Measurements from ENCODE around the gene PSRC1. TPM values are rescaled to one million over a fixed set of nuclear protein-coding genes. Genes with fewer than 3 reads are reported as not detected.

Gene PSRC1
- total RNA-seq, 1 donor from 2014 or later = 4.0 TPM

- DNase-seq (ENCODE audit: low read depth) = no peak
Observed at GRCh38 chr1:109259674-109260557, 23.0 kb downstream of the PSRC1 start.

GRCh38 chr1:109258481-109259466 lies 24.2 kb downstream of the PSRC1 start:
- DNase-seq (ENCODE audit: low read depth) = no peak

GRCh38 chr1:109257682-109258421 lies 25.1 kb downstream of the PSRC1 start:
- no peak for DNase-seq (ENCODE audit: low read depth)

GRCh38 chr1:109256971-109257681 lies 25.8 kb downstream of the PSRC1 start:
- DNase-seq (ENCODE audit: low read depth) = no peak

GRCh38 chr1:109256085-109256484 lies 26.9 kb downstream of the PSRC1 start:
- no peak for DNase-seq (ENCODE audit: low read depth)

GRCh38 chr1:109255678-109256077 lies 27.3 kb downstream of the PSRC1 start:
- no peak for DNase-seq (ENCODE audit: low read depth)

GRCh38 chr1:109255097-109255651 lies 27.8 kb downstream of the PSRC1 start:
- no peak for DNase-seq (ENCODE audit: low read depth)

GRCh38 chr1:109254621-109255096 lies 28.3 kb downstream of the PSRC1 start:
- no peak for DNase-seq (ENCODE audit: low read depth)

DNA sequence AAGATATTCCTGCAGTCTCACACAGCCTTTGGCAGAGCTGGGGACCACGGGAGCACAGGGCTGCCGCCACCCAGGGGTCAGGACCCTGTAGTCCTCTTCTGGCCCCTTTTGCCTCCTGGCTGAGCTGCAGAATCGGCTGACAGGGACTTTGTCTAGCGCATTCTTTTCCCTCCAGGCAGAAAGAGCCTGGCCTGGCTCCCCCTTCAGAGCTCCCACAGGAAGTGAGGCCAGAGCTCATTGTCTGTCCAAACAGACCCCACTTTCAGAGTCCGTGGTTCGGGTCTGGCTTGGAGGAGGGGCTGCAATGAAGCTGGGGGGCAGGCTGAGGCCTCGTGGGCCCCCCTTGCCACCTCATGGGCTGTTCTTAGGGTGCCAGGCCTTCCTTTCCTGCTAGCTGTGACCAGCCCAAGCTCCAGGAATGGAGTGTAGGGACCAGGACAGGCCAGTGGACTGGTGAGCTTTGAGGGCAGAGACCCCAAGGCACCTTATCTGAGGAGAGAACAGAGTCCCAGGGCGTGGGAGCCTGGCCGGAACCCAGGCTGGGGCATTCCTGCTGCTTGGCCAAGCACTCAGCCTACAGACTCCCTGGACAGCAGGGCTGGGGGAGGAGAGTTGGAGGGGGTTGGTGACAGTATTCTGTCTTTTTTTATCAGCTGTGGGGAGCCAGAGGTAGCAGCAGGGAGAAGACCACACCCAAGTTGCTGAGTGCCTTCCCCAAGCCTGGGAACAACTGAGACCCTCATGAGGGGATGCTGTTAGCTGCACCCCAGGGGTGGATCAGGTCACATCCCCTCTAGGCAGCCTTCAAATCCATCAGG lies 28.9 kb downstream of the PSRC1 start:
- no peak for DNase-seq (ENCODE audit: low read depth)

DNA sequence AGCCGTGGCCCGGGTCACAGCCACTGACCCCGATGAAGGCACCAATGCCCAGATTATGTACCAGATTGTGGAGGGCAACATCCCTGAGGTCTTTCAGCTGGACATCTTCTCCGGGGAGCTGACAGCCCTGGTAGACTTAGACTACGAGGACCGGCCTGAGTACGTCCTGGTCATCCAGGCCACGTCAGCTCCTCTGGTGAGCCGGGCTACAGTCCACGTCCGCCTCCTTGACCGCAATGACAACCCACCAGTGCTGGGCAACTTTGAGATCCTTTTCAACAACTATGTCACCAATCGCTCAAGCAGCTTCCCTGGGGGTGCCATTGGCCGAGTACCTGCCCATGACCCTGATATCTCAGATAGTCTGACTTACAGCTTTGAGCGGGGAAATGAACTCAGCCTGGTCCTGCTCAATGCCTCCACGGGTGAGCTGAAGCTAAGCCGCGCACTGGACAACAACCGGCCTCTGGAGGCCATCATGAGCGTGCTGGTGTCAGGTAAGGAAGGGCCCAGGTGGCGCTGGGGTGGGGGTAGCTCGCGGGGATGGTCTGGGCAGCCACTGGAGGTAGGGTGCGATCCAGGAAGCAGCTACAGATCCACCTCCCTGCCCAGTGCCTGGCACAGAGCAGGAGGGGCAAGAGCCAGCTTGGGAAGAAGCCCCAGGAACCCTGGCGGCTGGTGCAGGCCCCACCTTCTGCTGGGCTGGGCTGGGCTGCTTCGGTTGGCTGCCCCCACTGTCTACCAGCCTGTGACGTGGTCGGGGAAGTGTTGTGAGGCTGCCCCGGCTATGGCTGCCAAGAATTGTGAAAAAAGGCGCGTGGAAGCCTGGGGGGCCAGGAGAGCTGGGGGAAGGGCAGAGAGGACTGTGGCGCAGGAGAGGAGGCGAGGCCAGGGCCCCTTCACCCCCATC lies 29.8 kb downstream of the PSRC1 start:
- no peak for DNase-seq (ENCODE audit: low read depth)

DNA sequence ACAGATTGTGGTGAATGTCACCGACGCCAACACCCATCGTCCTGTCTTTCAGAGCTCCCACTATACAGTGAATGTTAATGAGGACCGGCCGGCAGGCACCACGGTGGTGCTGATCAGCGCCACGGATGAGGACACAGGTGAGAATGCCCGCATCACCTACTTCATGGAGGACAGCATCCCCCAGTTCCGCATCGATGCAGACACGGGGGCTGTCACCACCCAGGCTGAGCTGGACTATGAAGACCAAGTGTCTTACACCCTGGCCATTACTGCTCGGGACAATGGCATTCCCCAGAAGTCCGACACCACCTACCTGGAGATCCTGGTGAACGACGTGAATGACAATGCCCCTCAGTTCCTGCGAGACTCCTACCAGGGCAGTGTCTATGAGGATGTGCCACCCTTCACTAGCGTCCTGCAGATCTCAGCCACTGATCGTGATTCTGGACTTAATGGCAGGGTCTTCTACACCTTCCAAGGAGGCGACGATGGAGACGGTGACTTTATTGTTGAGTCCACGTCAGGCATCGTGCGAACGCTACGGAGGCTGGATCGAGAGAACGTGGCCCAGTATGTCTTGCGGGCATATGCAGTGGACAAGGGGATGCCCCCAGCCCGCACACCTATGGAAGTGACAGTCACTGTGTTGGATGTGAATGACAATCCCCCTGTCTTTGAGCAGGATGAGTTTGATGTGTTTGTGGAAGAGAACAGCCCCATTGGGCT lies 30.6 kb downstream of the PSRC1 start:
- DNase-seq (ENCODE audit: low read depth) = no peak

DNA sequence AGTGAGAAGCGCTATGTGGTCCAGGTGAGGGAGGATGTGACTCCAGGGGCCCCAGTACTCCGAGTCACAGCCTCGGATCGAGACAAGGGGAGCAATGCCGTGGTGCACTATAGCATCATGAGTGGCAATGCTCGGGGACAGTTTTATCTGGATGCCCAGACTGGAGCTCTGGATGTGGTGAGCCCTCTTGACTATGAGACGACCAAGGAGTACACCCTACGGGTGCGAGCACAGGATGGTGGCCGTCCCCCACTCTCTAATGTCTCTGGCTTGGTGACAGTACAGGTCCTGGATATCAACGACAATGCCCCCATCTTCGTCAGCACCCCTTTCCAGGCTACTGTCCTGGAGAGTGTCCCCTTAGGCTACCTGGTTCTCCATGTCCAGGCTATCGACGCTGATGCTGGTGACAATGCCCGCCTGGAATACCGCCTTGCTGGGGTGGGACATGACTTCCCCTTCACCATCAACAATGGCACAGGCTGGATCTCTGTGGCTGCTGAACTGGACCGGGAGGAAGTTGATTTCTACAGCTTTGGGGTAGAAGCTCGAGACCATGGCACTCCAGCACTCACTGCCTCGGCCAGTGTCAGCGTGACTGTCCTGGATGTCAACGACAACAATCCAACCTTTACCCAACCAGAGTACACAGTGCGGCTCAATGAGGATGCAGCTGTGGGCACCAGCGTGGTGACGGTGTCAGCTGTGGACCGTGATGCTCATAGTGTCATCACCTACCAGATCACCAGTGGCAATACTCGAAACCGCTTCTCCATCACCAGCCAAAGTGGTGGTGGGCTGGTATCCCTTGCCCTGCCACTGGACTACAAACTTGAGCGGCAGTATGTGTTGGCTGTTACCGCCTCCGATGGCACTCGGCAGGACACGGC lies 31.4 kb downstream of the PSRC1 start:
- DNase-seq (ENCODE audit: low read depth) = no peak

GRCh38 chr1:109250454-109251276 lies 32.3 kb downstream of the PSRC1 start:
- no peak for DNase-seq (ENCODE audit: low read depth)

DNA sequence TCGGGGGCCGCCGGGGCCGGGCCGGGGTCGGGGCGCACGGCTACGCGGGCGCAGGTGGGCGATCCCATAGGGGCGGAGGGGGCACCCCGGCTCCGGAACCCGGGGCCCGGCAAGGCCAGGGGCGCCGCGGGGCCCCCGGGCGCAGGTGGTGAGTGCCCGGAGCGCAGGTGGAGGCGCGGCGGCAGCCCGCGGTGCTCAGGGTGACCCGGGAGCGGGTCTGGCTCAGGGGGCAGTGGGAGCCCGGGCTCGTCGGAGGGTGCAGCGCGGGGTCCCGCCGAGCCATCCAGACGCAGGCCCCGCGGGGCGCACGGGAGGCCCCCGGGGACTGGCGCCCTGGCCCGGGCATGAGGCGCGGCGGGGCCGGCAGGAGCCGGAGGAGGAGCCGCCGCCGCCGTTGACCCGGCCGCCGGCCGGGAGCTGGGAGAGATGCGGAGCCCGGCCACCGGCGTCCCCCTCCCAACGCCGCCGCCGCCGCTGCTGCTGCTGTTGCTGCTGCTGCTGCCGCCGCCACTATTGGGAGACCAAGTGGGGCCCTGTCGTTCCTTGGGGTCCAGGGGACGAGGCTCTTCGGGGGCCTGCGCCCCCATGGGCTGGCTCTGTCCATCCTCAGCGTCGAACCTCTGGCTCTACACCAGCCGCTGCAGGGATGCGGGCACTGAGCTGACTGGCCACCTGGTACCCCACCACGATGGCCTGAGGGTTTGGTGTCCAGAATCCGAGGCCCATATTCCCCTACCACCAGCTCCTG lies 33.1 kb downstream of the PSRC1 start:
- DNase-seq (ENCODE audit: low read depth) = no peak

Data from myocyte (in vitro differentiated cells).